A549 (cell line): Measurements from ENCODE around the gene CNKSR1. TPM values are rescaled to one million over a fixed set of nuclear protein-coding genes. Genes with fewer than 3 reads are reported as not detected.

Experiments
- ATAC-seq, 2 experiments: fragments of 200-7000 bp in 1 of 2; fragments of >200 bp in 1 of 2; cut with Nextera tagmentation in 1 of 2; cut with Tn5 transposase in 1 of 2; 3 replicates each; pipeline versions ENCODE4 v1.8.0 to v1.9.1; 2018 to 2020; ENCODE audit warnings: mild to moderate bottlenecking in 1 of 2, moderate library complexity in 1 of 2
- CTCF ChIA-PET: fragments of 300-600 bp; sonication (Branson Sonifier 250); formaldehyde crosslinking; extraction: SDS; loops from one replicate; lab custom pipeline; 2021; ENCODE audit warnings: antibody characterized with exemption, inconsistent platforms; lab: Yijun Ruan, JAX
- POLR2A ChIA-PET: fragments of 350-600 bp; formaldehyde crosslinking; extraction: SDS; loops from one replicate; lab custom pipeline; 2021; ENCODE audit warnings: antibody characterized with exemption, inconsistent platforms; lab: Yijun Ruan, JAX
- DNase-seq, 2 experiments: peaks; one replicate each; pipeline versions ENCODE4 v3.0.0 to v3.0.0-alpha.2; 2011 to 2016; ENCODE audit warnings: low read depth in 1 of 2, low spot score in 1 of 2
- FAIRE-seq: peaks from 2 replicates; lab custom pipeline; 2011; peaks lifted over from hg19 to GRCh38; lab: Jason Lieb, UNC
- H3K27ac ChIP-seq, 2 experiments: fragments of >200 bp; sonication (Bioruptor Twin); formaldehyde crosslinking; 3 replicates each; pipeline ENCODE4 v1.5.1; 2016 to 2017
- H3K4me1 ChIP-seq: fragments of >200 bp; sonication (Bioruptor Twin); formaldehyde crosslinking; 3 replicates; pipeline ENCODE4 v1.6.1; 2016
- H3K4me2 ChIP-seq: fragments of >200 bp; sonication (Bioruptor Twin); formaldehyde crosslinking; 3 replicates; pipeline ENCODE4 v1.6.1; 2016
- H3K4me3 ChIP-seq: fragments of >200 bp; sonication (Bioruptor Twin); formaldehyde crosslinking; 3 replicates; pipeline ENCODE4 v1.5.1; 2016
- H3K9me3 ChIP-seq: fragments of >200 bp; sonication (Bioruptor Twin); formaldehyde crosslinking; 3 replicates; pipeline ENCODE4 v1.6.1; 2016
- EHF ChIP-seq: fragments of 250-450 bp; sonication (Bioruptor Pico); IDR thresholded peaks from 2 replicates; pipeline ENCODE4 v1.5.0; 2020; ENCODE audit warnings: mild to moderate bottlenecking
- EHMT2 ChIP-seq: fragments of 200-600 bp; sonication (generic); IDR thresholded peaks from 2 replicates; pipeline ENCODE4 v1.6.1; 2016; ENCODE audit warnings: antibody characterized with exemption, low read depth, mild to moderate bottlenecking, moderate library complexity
- EP300 ChIP-seq, 2 experiments: fragments of >200 bp; sonication (Bioruptor Twin); formaldehyde crosslinking; IDR thresholded peaks; 2 replicates in 1 of 2; 3 replicates in 1 of 2; pipeline ENCODE4 v1.6.1; 2016 to 2017
- ESRRA ChIP-seq: fragments of 150-350 bp; IDR thresholded peaks from 2 replicates; pipeline ENCODE4 v1.6.1; 2014; ENCODE audit warnings: mild to moderate bottlenecking, low read length, borderline replicate concordance
- FOSL2 ChIP-seq, 2 experiments: fragments of 450-650 bp in 1 of 2; fragments of >200 bp in 1 of 2; sonication (Bioruptor Twin) in 1 of 2; formaldehyde crosslinking; IDR thresholded peaks; 2 replicates each; pipeline versions ENCODE4 v1.5.0 to v1.6.1; 2016 to 2020; ENCODE audit warnings: mild to moderate bottlenecking in 1 of 2, moderate library complexity in 1 of 2
- FOXS1 ChIP-seq: fragments of 250-450 bp; sonication (Bioruptor Pico); IDR thresholded peaks from 2 replicates; pipeline ENCODE4 v1.5.0; 2020; ENCODE audit warnings: mild to moderate bottlenecking, moderate library complexity
- HEYL ChIP-seq: fragments of 250-450 bp; sonication (Bioruptor Pico); IDR thresholded peaks from 2 replicates; pipeline ENCODE4 v1.8.0; 2021; ENCODE audit warnings: mild to moderate bottlenecking, moderate library complexity
- HOXA7 ChIP-seq: fragments of 250-450 bp; sonication (Bioruptor Pico); IDR thresholded peaks from 2 replicates; pipeline ENCODE4 v1.5.0; 2020; ENCODE audit warnings: mild to moderate bottlenecking, moderate library complexity
- HOXB13 ChIP-seq: fragments of 250-450 bp; sonication (Bioruptor Pico); IDR thresholded peaks from 2 replicates; pipeline ENCODE4 v1.5.0; 2020; ENCODE audit warnings: low read depth, mild to moderate bottlenecking, moderate library complexity
- JUN ChIP-seq, 2 experiments: fragments of >200 bp; sonication (Bioruptor Twin); formaldehyde crosslinking; IDR thresholded peaks; 2 replicates in 1 of 2; 3 replicates in 1 of 2; pipeline ENCODE4 v1.6.1; 2016 to 2017
- KDM1A ChIP-seq: fragments of 200-600 bp; sonication (generic); IDR thresholded peaks from 2 replicates; pipeline ENCODE4 v1.6.1; 2016; ENCODE audit warnings: low read depth, mild to moderate bottlenecking
- KDM5A ChIP-seq: fragments of 200-600 bp; sonication (generic); IDR thresholded peaks from 2 replicates; pipeline ENCODE4 v1.6.1; 2016; ENCODE audit warnings: antibody characterized with exemption, mild to moderate bottlenecking
- MYC ChIP-seq: IDR thresholded peaks from 2 replicates; pipeline ENCODE4 v1.6.1; 2012; ENCODE audit warnings: mild to moderate bottlenecking, inconsistent platforms, low read length, improper control_type of control experiment, borderline replicate concordance
- POLR2AphosphoS2 ChIP-seq: conservative IDR thresholded peaks from 2 replicates; pipeline ENCODE4 v1.6.1; 2012; ENCODE audit warnings: low read length, improper control_type of control experiment, inconsistent platforms
- RARB ChIP-seq: fragments of 250-450 bp; sonication (Bioruptor Pico); IDR thresholded peaks from 2 replicates; pipeline ENCODE4 v1.8.0; 2021; ENCODE audit warnings: mild to moderate bottlenecking, moderate library complexity
- RCOR1 ChIP-seq: fragments of 150-350 bp; IDR thresholded peaks from 2 replicates; pipeline ENCODE4 v1.6.1; 2014; ENCODE audit warnings: antibody characterized with exemption, low read length, low read depth
- RNF2 ChIP-seq: fragments of 200-600 bp; sonication (generic); IDR thresholded peaks from 2 replicates; pipeline ENCODE4 v1.6.1; 2016; ENCODE audit warnings: low read depth, mild to moderate bottlenecking, antibody characterized with exemption, moderate library complexity, borderline replicate concordance
- SREBF2 ChIP-seq: fragments of 450-650 bp; IDR thresholded peaks from 2 replicates; pipeline ENCODE4 v1.6.1; 2014; ENCODE audit warnings: mild to moderate bottlenecking, moderate library complexity
- TP53 ChIP-seq: fragments of 250-450 bp; sonication (Bioruptor Pico); IDR thresholded peaks from 2 replicates; pipeline ENCODE4 v1.5.0; 2021; ENCODE audit warnings: mild to moderate bottlenecking, moderate library complexity
- ZNF302 ChIP-seq: fragments of 250-450 bp; sonication (Bioruptor Pico); IDR thresholded peaks from 2 replicates; pipeline ENCODE4 v1.9.0; 2021; ENCODE audit warnings: inconsistent platforms, mild to moderate bottlenecking, moderate library complexity
- WGBS: methylation state at CpG from one replicate; pipeline ENCODE4 v1.1.6; 2017; ENCODE audit errors: missing lambda C conversion rate; 5-methylcytosine and 5-hydroxymethylcytosine counted together
- polyA plus RNA-seq, 4 experiments: library from polyadenylated mRNA; depleted of rRNA in 3 of 4; stranded (reverse); fragments of >200 nt; fragmentation: RNase III in 1 of 4; extraction: RNeasy Plus Mini Kit Qiagen cat#74134 plus additional on column Dnase treatment in 1 of 4; gene quantifications; 2 replicates in 3 of 4; 3 replicates in 1 of 4; pipeline ENCODE4 v1.2.3, GENCODE V29; 2011 to 2017
- TF ChIP-seq, protein P1 (sequence below): IDR thresholded peaks from 2 replicates; pipeline ENCODE4 v1.6.1; 2012
- TF ChIP-seq, protein P2 (sequence below): fragments of >200 bp; sonication (Bioruptor Twin); formaldehyde crosslinking; IDR thresholded peaks from 3 replicates; pipeline ENCODE4 v1.6.1; 2016
- TF ChIP-seq, protein P3 (sequence below): fragments of 250-450 bp; sonication (Bioruptor Pico); IDR thresholded peaks from 2 replicates; pipeline ENCODE4 v1.5.0; 2020; ENCODE audit warnings: low read depth, mild to moderate bottlenecking, moderate library complexity

The CNKSR1 gene
- polyA plus RNA-seq, 2 of the 4 experiments (the other 2 are of a cell fraction), result 0.17 to 0.32 TPM

DNA sequence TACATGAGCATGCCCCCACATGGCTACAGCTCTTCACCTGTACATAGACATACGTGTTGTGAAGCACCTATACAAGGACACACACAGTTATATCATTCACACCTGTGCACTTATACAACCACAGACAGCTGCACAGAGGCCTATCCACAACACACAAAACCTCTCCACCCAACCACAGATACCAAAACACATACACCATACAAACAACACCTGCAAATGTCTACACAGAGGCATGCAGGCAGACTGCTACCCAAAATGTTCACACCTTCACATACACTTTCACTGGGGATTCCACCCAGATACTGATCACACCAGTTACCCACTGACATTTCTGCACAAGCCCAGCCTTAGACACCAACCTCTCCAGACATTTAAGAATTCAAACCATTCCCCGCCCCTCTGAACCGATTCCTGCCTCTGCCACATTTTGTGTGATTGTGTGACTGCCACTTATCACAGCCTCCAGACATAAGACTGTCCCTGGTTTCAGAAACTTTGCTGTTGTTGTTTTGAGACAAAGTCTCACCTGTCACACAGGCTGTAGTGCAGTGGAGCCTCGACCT is 10.5 kb upstream of the CNKSR1 start:
- H3K4me2 ChIP-seq, result no peak overlapping the region
- no peak overlapping the region for H3K27ac ChIP-seq
- no peak overlapping the region for H3K4me3 ChIP-seq
- POLR2A ChIA-PET, result no interaction called here
- FAIRE-seq, result no peak
- DNase-seq, result no peak
- WGBS, result 52% methylated on average over 4 of the region's 4 CpGs
- H3K4me1 ChIP-seq, result peaks cover 10% of the 10 kb centered on the region; the same call in 2 of the 3 replicates
- CTCF ChIA-PET, result interaction anchor here (0.6 to 0.7 kb wide), 3 partner anchors 144 to 916 kb away, joined by 3 read pairs; no protein-coding TSS in a partner anchor
- ATAC-seq, result no peak
- H3K9me3 ChIP-seq, result no peaks in the 10 kb centered on the region
- TF ChIP-seq EHF (CRISPR knock-in tag) (no peak), ESRRA (no peak), KDM1A (no peak), POLR2AphosphoS2 (no peak), HEYL (no peak), RCOR1 (no peak), JUN (IDR thresholded peaks at IDR 0.05) (no peak), TP53 (no peak), RNF2 (no peak), FOSL2 (IDR thresholded peaks at IDR 0.05) (no peak), FOSL2 (CRISPR knock-in tag; IDR thresholded peaks at IDR 0.05) (no peak), ZNF302 (CRISPR knock-in tag) (no peak), EHMT2 (no peak), KDM5A (no peak), EP300 (IDR thresholded peaks at IDR 0.05) (no peak)
- TF ChIP-seq, protein P1, sequence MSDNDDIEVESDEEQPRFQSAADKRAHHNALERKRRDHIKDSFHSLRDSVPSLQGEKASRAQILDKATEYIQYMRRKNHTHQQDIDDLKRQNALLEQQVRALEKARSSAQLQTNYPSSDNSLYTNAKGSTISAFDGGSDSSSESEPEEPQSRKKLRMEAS, result no peak
- TF ChIP-seq, protein P2, sequence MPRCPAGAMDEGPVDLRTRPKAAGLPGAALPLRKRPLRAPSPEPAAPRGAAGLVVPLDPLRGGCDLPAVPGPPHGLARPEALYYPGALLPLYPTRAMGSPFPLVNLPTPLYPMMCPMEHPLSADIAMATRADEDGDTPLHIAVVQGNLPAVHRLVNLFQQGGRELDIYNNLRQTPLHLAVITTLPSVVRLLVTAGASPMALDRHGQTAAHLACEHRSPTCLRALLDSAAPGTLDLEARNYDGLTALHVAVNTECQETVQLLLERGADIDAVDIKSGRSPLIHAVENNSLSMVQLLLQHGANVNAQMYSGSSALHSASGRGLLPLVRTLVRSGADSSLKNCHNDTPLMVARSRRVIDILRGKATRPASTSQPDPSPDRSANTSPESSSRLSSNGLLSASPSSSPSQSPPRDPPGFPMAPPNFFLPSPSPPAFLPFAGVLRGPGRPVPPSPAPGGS, result no peak
- TF ChIP-seq, protein P3, sequence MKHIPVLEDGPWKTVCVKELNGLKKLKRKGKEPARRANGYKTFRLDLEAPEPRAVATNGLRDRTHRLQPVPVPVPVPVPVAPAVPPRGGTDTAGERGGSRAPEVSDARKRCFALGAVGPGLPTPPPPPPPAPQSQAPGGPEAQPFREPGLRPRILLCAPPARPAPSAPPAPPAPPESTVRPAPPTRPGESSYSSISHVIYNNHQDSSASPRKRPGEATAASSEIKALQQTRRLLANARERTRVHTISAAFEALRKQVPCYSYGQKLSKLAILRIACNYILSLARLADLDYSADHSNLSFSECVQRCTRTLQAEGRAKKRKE (CRISPR knock-in tag), result no peak
- TF ChIP-seq, all 56 proteins: peak for 0

DNA sequence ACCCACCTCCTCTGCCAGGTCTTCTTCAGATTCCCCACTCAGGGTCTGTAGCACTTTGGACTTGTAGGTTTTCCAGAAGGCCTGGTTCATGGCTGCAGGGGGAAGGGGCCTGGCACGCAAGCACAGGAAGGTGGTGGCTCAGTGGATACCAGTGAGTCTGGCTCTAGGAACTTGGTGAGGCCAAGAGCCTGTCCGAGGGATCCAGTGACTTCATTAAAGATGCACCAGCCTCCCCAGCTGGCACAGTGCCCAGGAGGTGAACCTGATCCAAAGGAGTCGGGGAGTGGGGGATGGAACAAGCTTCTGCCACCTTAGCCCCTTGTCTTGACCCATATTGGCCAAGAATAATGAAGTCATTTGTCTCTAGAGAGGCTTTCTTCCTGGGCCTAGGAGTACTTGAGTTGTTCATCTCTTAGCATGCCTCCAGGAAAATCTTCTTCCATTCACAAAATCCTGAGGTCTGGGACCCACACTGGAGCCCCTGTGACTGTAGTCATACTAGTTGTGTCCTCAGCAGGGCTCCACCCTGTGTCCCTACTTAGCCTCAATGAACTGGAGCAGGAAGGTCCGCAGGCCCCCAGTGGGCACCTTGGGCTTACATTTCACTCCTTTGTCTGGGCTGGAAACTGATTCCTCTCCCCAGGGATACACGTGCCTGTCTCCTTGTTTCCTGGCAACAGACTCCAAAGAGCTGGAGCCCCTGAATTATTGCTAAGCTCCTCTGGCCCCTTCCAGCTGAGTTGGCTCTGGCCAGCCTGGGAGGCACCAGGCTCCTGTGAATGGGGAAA is 8.7 kb upstream of the CNKSR1 start, which contains the start of gene C1orf232:
C1orf232 (minus strand) TSS at position 554 of the 788 bp plus-strand sequence; CDS start at position 90, 464 bp downstream.
- POLR2A ChIA-PET, result interaction anchor here (0.5 to 1.5 kb wide), 2 partner anchors 57 to 263 kb away, joined by 6 to 8 read pairs; partner anchors contain the start of gene PDIK1L
- ATAC-seq, result no peak
- H3K9me3 ChIP-seq, result no peaks in the 10 kb centered on the region
- no peak for DNase-seq
- TF ChIP-seq RARB (CRISPR knock-in tag) (no peak), HOXB13 (CRISPR knock-in tag) (no peak), MYC (no peak), HOXA7 (CRISPR knock-in tag) (no peak), RCOR1 (no peak), FOXS1 (CRISPR knock-in tag) (no peak), SREBF2 (no peak), ZNF302 (CRISPR knock-in tag) (no peak)
- TF ChIP-seq, all 56 proteins: peak for 0
- Histone ChIP-seq H3K27ac (peak within 1 kb of the TSS; percentile 90 to 99), H3K4me1 (peaks cover 10% of the 10 kb centered on the region; the same call in 2 of the 3 replicates), H3K4me3 (peak within 1 kb of the TSS; percentile 95), H3K4me2 (peak within 1 kb of the TSS; percentile 87)
- 92% methylated on average over 3 of the region's 5 CpGs for WGBS
- FAIRE-seq, result no peak
- CTCF ChIA-PET, result interaction anchor here (1.1 to 3.7 kb wide), 9 partner anchors 12 to 153 kb away, joined by 3 to 33 read pairs (median 5); partner anchors contain the start of gene CEP85
